Activated CD8-positive, alpha-beta T cell treated with anti-CD3 and anti-CD28 coated beads for 36 hours (primary cell): ENCODE data around the gene TMEM248. TPM values are rescaled to one million over a fixed set of nuclear protein-coding genes. Genes with fewer than 3 reads are reported as not detected.

Experiments
- ATAC-seq: fragments of 200-7000 bp; cut with Tn5 transposase; one replicate; pipeline ENCODE4 v1.10.0; 2021; ENCODE audit warnings: mild to moderate bottlenecking, moderate library complexity
- CTCF ChIA-PET: fragments of 350-600 bp; sonication (Branson Sonifier 250); formaldehyde crosslinking; loops from one replicate; lab custom pipeline; 2021; ENCODE audit warnings: antibody characterized with exemption; lab: Charles Lee
- POLR2A ChIA-PET: fragments of 350-600 bp; sonication (Branson Sonifier 250); formaldehyde crosslinking; loops from one replicate; lab custom pipeline; 2021; ENCODE audit warnings: antibody characterized with exemption; lab: Charles Lee
- DNase-seq: peaks from one replicate; pipeline ENCODE4 v3.0.0-alpha.2; 2020
- H3K27ac Mint-ChIP-seq: one replicate; pipeline ENCODE4 v1.8.0; 2021; ENCODE audit warnings: mild to moderate bottlenecking, mixed read lengths
- H3K27me3 Mint-ChIP-seq: one replicate; pipeline ENCODE4 v1.8.0; 2021; ENCODE audit warnings: mixed read lengths
- H3K36me3 Mint-ChIP-seq: one replicate; pipeline ENCODE4 v1.8.0; 2021; ENCODE audit warnings: low read depth, mixed read lengths
- H3K4me1 Mint-ChIP-seq: one replicate; pipeline ENCODE4 v1.8.0; 2021; ENCODE audit warnings: low read depth, mixed read lengths
- H3K4me3 Mint-ChIP-seq: one replicate; pipeline ENCODE4 v1.8.0; 2021; ENCODE audit warnings: mild to moderate bottlenecking, moderate library complexity, mixed read lengths
- H3K9me3 Mint-ChIP-seq: one replicate; pipeline ENCODE4 v1.8.0; 2021; ENCODE audit warnings: mixed read lengths
- CTCF ChIP-seq: fragments of 200-600 bp; IDR thresholded peaks from one replicate; pipeline ENCODE4 v1.8.0; 2022; ENCODE audit warnings: antibody characterized with exemption, mild to moderate bottlenecking
- intact Hi-C: fragments of 100-400 bp; cut with micrococcal nuclease; formaldehyde crosslinking; loops from one replicate; pipeline ENCODE4 v1.10.0; 2022
- total RNA-seq, 2 experiments: library from RNA; stranded (reverse); gene quantifications; one replicate each; pipeline ENCODE4 v1.2.3, GENCODE V29; 2021

TMEM248 gene
- total RNA-seq, 2 experiments from 2014 or later: 66.7 to 76.1 TPM

- DNase-seq (no peak), ATAC-seq (no peak)
- CTCF ChIA-PET: no interaction called here
- Mint-ChIP-seq H3K36me3 (peaks cover 34% of the 10 kb centered on the region), H3K9me3 (no peaks in the 10 kb centered on the region), H3K4me1 (peaks cover 14% of the 10 kb centered on the region), H3K27me3 (no peaks in the 10 kb centered on the region), H3K27ac (no peak overlapping the region), H3K4me3 (no peak overlapping the region)
- POLR2A ChIA-PET: interaction anchor here (0.9 kb wide), 1 partner anchor 12 kb away, joined by 3 read pairs; the partner anchor contains the start of gene SBDS
- intact Hi-C loops: no loop called here
- no peak for TF ChIP-seq CTCF
Observed at GRCh38 chr7:67006965-67007364, 85.9 kb downstream of the TMEM248 start.

Other genes with a start within 250 kb of the TMEM248 start
- 10 to 100 TPM; 17.5 to 19.2 TPM for gene RABGEF1, start 180.5 kb upstream of the TMEM248 start, total RNA-seq
- 10 to 100 TPM; 63.7 to 63.9 TPM for gene SBDS, start 74.4 kb downstream of the TMEM248 start, total RNA-seq
- gene TYW1, start 75.6 kb downstream of the TMEM248 start, total RNA-seq: 10 to 100 TPM; 16.6 to 17.5 TPM